GM23338 (cell line): Measurements from ENCODE around the gene CCNY. TPM values are rescaled to one million over a fixed set of nuclear protein-coding genes. Genes with fewer than 3 reads are reported as not detected.

Experiments used
- ATAC-seq: fragments of 200-7000 bp; cut with Tn5 transposase; 3 replicates; pipeline ENCODE4 v1.9.1; 2020
- DNase-seq: peaks from one replicate; pipeline ENCODE4 v3.0.0-alpha.2; 2015; ENCODE audit warnings: low spot score
- H2AFZ ChIP-seq: fragments of 200-600 bp; sonication (generic); 2 replicates; pipeline ENCODE4 v1.8.0; 2016; ENCODE audit warnings: antibody characterized with exemption, mild to moderate bottlenecking, moderate library complexity
- H3F3A ChIP-seq: fragments of 200-600 bp; sonication (generic); replicated peaks from 2 replicates; pipeline ENCODE4 v1.8.0; 2017; ENCODE audit warnings: antibody characterized with exemption, mixed run types, low read depth
- H3K27ac ChIP-seq: fragments of 200-600 bp; sonication (generic); 2 replicates; pipeline ENCODE4 v1.6.1; 2016; ENCODE audit warnings: low read depth
- H3K27me3 ChIP-seq: fragments of 200-600 bp; sonication (generic); 2 replicates; pipeline ENCODE4 v1.8.0; 2016; ENCODE audit warnings: mild to moderate bottlenecking, mixed run types, moderate library complexity; ENCODE audit not compliant: insufficient read depth
- H3K36me3 ChIP-seq: fragments of 200-600 bp; sonication (generic); 2 replicates; pipeline ENCODE4 v1.8.0; 2016; ENCODE audit warnings: mild to moderate bottlenecking; ENCODE audit not compliant: insufficient read depth
- H3K4me1 ChIP-seq: fragments of 200-600 bp; sonication (generic); 2 replicates; pipeline ENCODE4 v1.8.0; 2016; ENCODE audit warnings: mild to moderate bottlenecking, moderate library complexity; ENCODE audit not compliant: insufficient read depth
- H3K4me2 ChIP-seq: fragments of 200-600 bp; sonication (generic); 2 replicates; pipeline ENCODE4 v1.7.1; 2017; ENCODE audit warnings: mixed run types
- H3K4me3 ChIP-seq: fragments of 200-600 bp; sonication (generic); 2 replicates; pipeline ENCODE4 v1.6.1; 2016; ENCODE audit warnings: mixed run types
- H3K79me2 ChIP-seq: fragments of 200-600 bp; sonication (generic); replicated peaks from 2 replicates; pipeline ENCODE4 v1.8.0; 2017; ENCODE audit warnings: mild to moderate bottlenecking; ENCODE audit not compliant: insufficient read depth
- H3K9me2 ChIP-seq: fragments of 200-600 bp; sonication (generic); 2 replicates; pipeline ENCODE4 v1.8.0; 2017; ENCODE audit not compliant: insufficient read depth
- H4K20me1 ChIP-seq: fragments of 200-600 bp; sonication (generic); replicated peaks from 2 replicates; pipeline ENCODE4 v1.8.0; 2017; ENCODE audit warnings: mild to moderate bottlenecking; ENCODE audit not compliant: insufficient read depth
- H3K27ac Mint-ChIP-seq: 2 replicates; pipeline ENCODE4 v1.8.0; 2020; ENCODE audit warnings: inconsistent platforms, mild to moderate bottlenecking, moderate library complexity, mixed read lengths
- H3K27me3 Mint-ChIP-seq: 3 replicates; pipeline ENCODE4 v1.8.0; 2022; ENCODE audit warnings: low read depth, mild to moderate bottlenecking, moderate library complexity, mixed read lengths, inconsistent platforms; ENCODE audit not compliant: insufficient read depth, poor library complexity
- H3K36me3 Mint-ChIP-seq: 3 replicates; pipeline ENCODE4 v1.8.0; 2021; ENCODE audit warnings: low read depth, mild to moderate bottlenecking, inconsistent platforms, moderate library complexity, mixed read lengths
- H3K4me1 Mint-ChIP-seq: 3 replicates; pipeline ENCODE4 v1.8.0; 2020; ENCODE audit warnings: mild to moderate bottlenecking, inconsistent platforms, mixed read lengths
- H3K4me3 Mint-ChIP-seq: 3 replicates; pipeline ENCODE4 v1.8.0; 2021; ENCODE audit warnings: moderate library complexity, mild to moderate bottlenecking, inconsistent platforms, mixed read lengths
- H3K9me3 Mint-ChIP-seq: 3 replicates; pipeline ENCODE4 v1.8.0; 2020; ENCODE audit warnings: moderate library complexity, mild to moderate bottlenecking, inconsistent platforms, mixed read lengths
- CREB1 ChIP-seq: fragments of 250-450 bp; sonication (Bioruptor Pico); IDR thresholded peaks from 2 replicates; pipeline ENCODE4 v1.5.0; 2020; ENCODE audit warnings: low read depth, mild to moderate bottlenecking, moderate library complexity
- CTCF ChIP-seq, 2 experiments: fragments of 200-600 bp in 1 of 2; sonication (generic) in 1 of 2; conservative IDR thresholded peaks; 2 replicates each; pipeline versions ENCODE4 v1.5.1 to v1.6.1; 2016 to 2017; ENCODE audit warnings: antibody characterized with exemption in 2 of 2, low read depth in 2 of 2, mild to moderate bottlenecking in 2 of 2, moderate library complexity in 1 of 2
- ETS1 ChIP-seq: IDR thresholded peaks from 2 replicates; pipeline ENCODE4 v1.6.1; 2016; ENCODE audit warnings: antibody characterized with exemption
- EZH2 ChIP-seq: fragments of 200-600 bp; sonication (generic); IDR thresholded peaks from one replicate; pipeline ENCODE4 v1.8.0; 2017; ENCODE audit warnings: antibody characterized with exemption, mild to moderate bottlenecking, low read depth; ENCODE audit not compliant: unreplicated experiment
- EZH2phosphoT487 ChIP-seq: fragments of 200-600 bp; sonication (generic); IDR thresholded peaks from one replicate; pipeline ENCODE4 v1.8.1; 2018; ENCODE audit warnings: antibody characterized with exemption; ENCODE audit not compliant: unreplicated experiment
- JUNB ChIP-seq: IDR thresholded peaks from one replicate; pipeline ENCODE4 v1.6.1; 2016; ENCODE audit warnings: antibody characterized with exemption; ENCODE audit not compliant: unreplicated experiment
- NANOG ChIP-seq: IDR thresholded peaks from 2 replicates; pipeline ENCODE4 v1.6.1; 2016; ENCODE audit warnings: antibody characterized with exemption, borderline replicate concordance
- POLR2AphosphoS5 ChIP-seq: IDR thresholded peaks from 2 replicates; pipeline ENCODE4 v1.6.1; 2016; ENCODE audit warnings: antibody characterized with exemption, low read depth
- STAT1 ChIP-seq: IDR thresholded peaks from one replicate; pipeline ENCODE4 v1.6.1; 2016; ENCODE audit warnings: antibody characterized with exemption; ENCODE audit not compliant: unreplicated experiment
- ZNF331 ChIP-seq: fragments of 250-450 bp; sonication (Bioruptor Pico); IDR thresholded peaks from 2 replicates; pipeline ENCODE4 v1.5.0; 2020; ENCODE audit warnings: low read depth, mild to moderate bottlenecking, moderate library complexity
- polyA plus RNA-seq: library from polyadenylated mRNA; unstranded; fragments of >200 nt; fragmentation: Nextera tagmentation; extraction: Ambion mirVana; gene quantifications from 2 replicates; pipeline ENCODE4 v1.2.1, GENCODE V29; 2016
- total RNA-seq: library from RNA; depleted of rRNA; stranded (reverse); fragments of >200 nt; shearing (Covaris generic); gene quantifications from 2 replicates; pipeline ENCODE4 v1.2.3, GENCODE V29; 2014
- TF ChIP-seq, protein P1 (sequence below): IDR thresholded peaks from one replicate; pipeline ENCODE4 v1.6.1; 2018; ENCODE audit warnings: antibody characterized with exemption; ENCODE audit not compliant: unreplicated experiment

CCNY gene
- total and polyA plus RNA-seq, 2 experiments from 2014 or later, result 14.2 to 29.0 TPM

DNA sequence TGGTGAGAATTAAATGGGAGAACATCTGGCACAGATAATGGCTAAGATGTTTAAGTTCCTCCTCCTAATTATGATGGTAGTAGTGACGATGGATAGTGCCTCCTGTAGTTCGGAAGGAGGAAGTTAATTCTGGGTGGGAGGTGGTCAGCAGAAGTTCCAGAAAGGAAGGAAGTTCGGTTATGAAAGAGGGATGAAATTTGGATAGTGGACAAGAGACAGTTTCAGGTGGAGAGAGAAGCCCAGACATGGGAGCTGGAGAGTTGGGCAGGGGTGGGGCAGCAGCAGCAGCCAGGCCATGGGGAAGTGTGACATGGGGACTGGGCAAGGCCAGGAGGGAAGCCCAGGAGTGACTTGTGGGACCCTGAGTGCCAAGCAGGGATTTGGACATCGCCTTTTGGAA, 99.5 kb downstream of the CCNY start (continued):
- TF ChIP-seq ETS1, result no peak
- TF ChIP-seq EZH2, result no peak
- no peak for TF ChIP-seq EZH2phosphoT487
- TF ChIP-seq ZNF331 (CRISPR knock-in tag), result no peak
- TF ChIP-seq, protein P1, sequence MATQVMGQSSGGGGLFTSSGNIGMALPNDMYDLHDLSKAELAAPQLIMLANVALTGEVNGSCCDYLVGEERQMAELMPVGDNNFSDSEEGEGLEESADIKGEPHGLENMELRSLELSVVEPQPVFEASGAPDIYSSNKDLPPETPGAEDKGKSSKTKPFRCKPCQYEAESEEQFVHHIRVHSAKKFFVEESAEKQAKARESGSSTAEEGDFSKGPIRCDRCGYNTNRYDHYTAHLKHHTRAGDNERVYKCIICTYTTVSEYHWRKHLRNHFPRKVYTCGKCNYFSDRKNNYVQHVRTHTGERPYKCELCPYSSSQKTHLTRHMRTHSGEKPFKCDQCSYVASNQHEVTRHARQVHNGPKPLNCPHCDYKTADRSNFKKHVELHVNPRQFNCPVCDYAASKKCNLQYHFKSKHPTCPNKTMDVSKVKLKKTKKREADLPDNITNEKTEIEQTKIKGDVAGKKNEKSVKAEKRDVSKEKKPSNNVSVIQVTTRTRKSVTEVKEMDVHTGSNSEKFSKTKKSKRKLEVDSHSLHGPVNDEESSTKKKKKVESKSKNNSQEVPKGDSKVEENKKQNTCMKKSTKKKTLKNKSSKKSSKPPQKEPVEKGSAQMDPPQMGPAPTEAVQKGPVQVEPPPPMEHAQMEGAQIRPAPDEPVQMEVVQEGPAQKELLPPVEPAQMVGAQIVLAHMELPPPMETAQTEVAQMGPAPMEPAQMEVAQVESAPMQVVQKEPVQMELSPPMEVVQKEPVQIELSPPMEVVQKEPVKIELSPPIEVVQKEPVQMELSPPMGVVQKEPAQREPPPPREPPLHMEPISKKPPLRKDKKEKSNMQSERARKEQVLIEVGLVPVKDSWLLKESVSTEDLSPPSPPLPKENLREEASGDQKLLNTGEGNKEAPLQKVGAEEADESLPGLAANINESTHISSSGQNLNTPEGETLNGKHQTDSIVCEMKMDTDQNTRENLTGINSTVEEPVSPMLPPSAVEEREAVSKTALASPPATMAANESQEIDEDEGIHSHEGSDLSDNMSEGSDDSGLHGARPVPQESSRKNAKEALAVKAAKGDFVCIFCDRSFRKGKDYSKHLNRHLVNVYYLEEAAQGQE, result no peak
- TF ChIP-seq JUNB, result no peak
- no peak for TF ChIP-seq NANOG
- no peak for TF ChIP-seq CTCF (conservative IDR thresholded peaks at IDR 0.05; ENCODE audit: low read depth in 2 of 2)
- no peak for TF ChIP-seq STAT1
- TF ChIP-seq CREB1 (CRISPR knock-in tag), result no peak

- no peak overlapping the region for H3K27ac ChIP-seq
- Mint-ChIP-seq H3K27ac (no peak overlapping the region), H3K9me3 (peaks cover 17% of the 10 kb centered on the region), H3K36me3 (peaks cover 12% of the 10 kb centered on the region; the same call in 2 of the 3 replicates), H3K27me3 (peaks cover 3% of the 10 kb centered on the region), H3K4me3 (no peak overlapping the region), H3K4me1 (no peaks in the 10 kb centered on the region; the same call in 2 of the 3 replicates)
- peaks cover 4% of the 10 kb centered on the region; the same call in 1 of the 2 replicates for H3K9me2 ChIP-seq
- no peaks in the 10 kb centered on the region for H3K36me3 ChIP-seq
- TF ChIP-seq ZNF331 (CRISPR knock-in tag) (no peak), POLR2AphosphoS5 (no peak)
- no peak for ATAC-seq
- no peak overlapping the region for H3K4me3 ChIP-seq
- no peak overlapping the region for H3K4me2 ChIP-seq
- H4K20me1 ChIP-seq, result peaks cover 4% of the 10 kb centered on the region; the same call in 1 of the 2 replicates
- H3K79me2 ChIP-seq, result peaks cover 85% of the 10 kb centered on the region
- H3K4me1 ChIP-seq, result no peaks in the 10 kb centered on the region
- no peak for DNase-seq
- H3K27me3 ChIP-seq, result no peaks in the 10 kb centered on the region
- H3F3A ChIP-seq, result no peaks in the 10 kb centered on the region
- no peak overlapping the region for H2AFZ ChIP-seq
Measured at GRCh38 chr10:35437829-35438228, 101.5 kb downstream of the CCNY start.
